DOHH2 (cell line): Measurements from ENCODE around the gene CACNA2D1.

Experiments used
- H3F3A ChIP-seq: fragments of 200-600 bp; sonication (generic), shearing (Covaris generic); 2 replicates; pipeline ENCODE4 v1.6.0; 2016; ENCODE audit warnings: antibody characterized with exemption, mild to moderate bottlenecking; ENCODE audit not compliant: control insufficient read depth, insufficient read depth
- H3K27ac ChIP-seq: fragments of 200-600 bp; sonication (generic); 2 replicates; pipeline ENCODE4 v1.5.1; 2014; ENCODE audit warnings: low read depth, mild to moderate bottlenecking, low read length, moderate library complexity
- H3K27me3 ChIP-seq: fragments of 200-600 bp; sonication (generic); 2 replicates; pipeline ENCODE4 v1.6.1; 2014; ENCODE audit warnings: mild to moderate bottlenecking, low read length, mixed read lengths; ENCODE audit not compliant: control insufficient read depth
- H3K36me3 ChIP-seq: fragments of 200-600 bp; sonication (generic); 2 replicates; pipeline ENCODE4 v1.6.1; 2014; ENCODE audit warnings: mild to moderate bottlenecking, low read length, moderate library complexity, mixed read lengths; ENCODE audit not compliant: control insufficient read depth
- H3K4me1 ChIP-seq: fragments of 200-600 bp; sonication (generic); 2 replicates; pipeline ENCODE4 v1.6.1; 2014; ENCODE audit warnings: mild to moderate bottlenecking, low read length, mixed read lengths; ENCODE audit not compliant: control insufficient read depth
- H3K4me2 ChIP-seq: fragments of 200-600 bp; sonication (generic); 2 replicates; pipeline ENCODE4 v1.6.0; 2014; ENCODE audit warnings: mild to moderate bottlenecking, low read length, moderate library complexity
- H3K4me3 ChIP-seq: fragments of 200-600 bp; sonication (generic); 2 replicates; pipeline ENCODE4 v1.5.1; 2014; ENCODE audit warnings: mild to moderate bottlenecking, low read length, mixed read lengths
- H3K79me2 ChIP-seq: fragments of 200-600 bp; sonication (generic); 2 replicates; pipeline ENCODE4 v1.6.1; 2014; ENCODE audit warnings: mild to moderate bottlenecking, low read length, mixed read lengths; ENCODE audit not compliant: control insufficient read depth
- H3K9me2 ChIP-seq: fragments of 200-600 bp; sonication (generic); replicated peaks from 2 replicates; pipeline ENCODE4 v1.6.1; 2014; ENCODE audit warnings: mild to moderate bottlenecking, low read length, mixed read lengths; ENCODE audit not compliant: control insufficient read depth
- H3K9me3 ChIP-seq: fragments of 200-600 bp; sonication (generic); 2 replicates; pipeline ENCODE4 v1.6.1; 2014; ENCODE audit warnings: antibody characterized with exemption, low read length, mixed read lengths; ENCODE audit not compliant: control insufficient read depth, insufficient read depth
- H4K20me1 ChIP-seq: fragments of 200-600 bp; sonication (generic); 2 replicates; pipeline ENCODE4 v1.6.0; 2014; ENCODE audit warnings: low read depth, mild to moderate bottlenecking, antibody characterized with exemption, low read length, moderate library complexity; ENCODE audit not compliant: control insufficient read depth, insufficient read depth
- EZH2phosphoT487 ChIP-seq: fragments of 200-600 bp; sonication (generic); IDR thresholded peaks from 2 replicates; pipeline ENCODE4 v1.6.1; 2017; ENCODE audit warnings: borderline replicate concordance, mild to moderate bottlenecking, antibody characterized with exemption, low read length, moderate library complexity, mixed read lengths
- TF ChIP-seq, protein P1 (sequence below): fragments of 200-600 bp; sonication (generic); IDR thresholded peaks from one replicate; pipeline ENCODE4 v1.5.1; 2014; ENCODE audit warnings: antibody characterized with exemption, mild to moderate bottlenecking, low read depth, low read length; ENCODE audit not compliant: poor library complexity, severe bottlenecking

The CACNA2D1 gene

DNA sequence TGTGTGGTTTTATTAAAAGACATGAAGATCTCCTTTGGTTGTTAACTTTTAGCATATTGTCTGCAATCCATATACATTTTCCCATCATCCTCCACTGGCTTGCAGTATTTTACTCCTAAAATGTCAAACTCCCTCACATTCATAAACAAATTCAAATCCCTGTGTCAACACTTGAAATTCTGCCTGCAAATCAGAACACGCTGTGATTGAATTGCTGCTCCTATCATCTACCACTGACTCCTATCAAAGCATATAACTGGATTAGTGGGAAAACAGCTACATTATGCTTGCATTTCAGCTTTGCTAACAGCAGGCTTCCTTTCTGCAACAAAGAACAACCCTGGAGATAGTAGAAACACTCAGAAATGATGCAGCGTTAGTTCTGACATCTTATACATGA, 392.0 kb downstream of the CACNA2D1 start:
- no peak overlapping the region for H3K4me3 ChIP-seq
- no peaks in the 10 kb centered on the region for H3K9me3 ChIP-seq
- H3F3A ChIP-seq: no peaks in the 10 kb centered on the region
- H3K79me2 ChIP-seq: no peaks in the 10 kb centered on the region
- H3K4me1 ChIP-seq: no peaks in the 10 kb centered on the region
- H4K20me1 ChIP-seq: no peaks in the 10 kb centered on the region
- H3K36me3 ChIP-seq: no peaks in the 10 kb centered on the region
- H3K27ac ChIP-seq: no peak overlapping the region
- H3K9me2 ChIP-seq: no peaks in the 10 kb centered on the region
- H3K4me2 ChIP-seq: no peak overlapping the region
- peaks cover 6% of the 10 kb centered on the region for H3K27me3 ChIP-seq
- TF ChIP-seq, protein P1, sequence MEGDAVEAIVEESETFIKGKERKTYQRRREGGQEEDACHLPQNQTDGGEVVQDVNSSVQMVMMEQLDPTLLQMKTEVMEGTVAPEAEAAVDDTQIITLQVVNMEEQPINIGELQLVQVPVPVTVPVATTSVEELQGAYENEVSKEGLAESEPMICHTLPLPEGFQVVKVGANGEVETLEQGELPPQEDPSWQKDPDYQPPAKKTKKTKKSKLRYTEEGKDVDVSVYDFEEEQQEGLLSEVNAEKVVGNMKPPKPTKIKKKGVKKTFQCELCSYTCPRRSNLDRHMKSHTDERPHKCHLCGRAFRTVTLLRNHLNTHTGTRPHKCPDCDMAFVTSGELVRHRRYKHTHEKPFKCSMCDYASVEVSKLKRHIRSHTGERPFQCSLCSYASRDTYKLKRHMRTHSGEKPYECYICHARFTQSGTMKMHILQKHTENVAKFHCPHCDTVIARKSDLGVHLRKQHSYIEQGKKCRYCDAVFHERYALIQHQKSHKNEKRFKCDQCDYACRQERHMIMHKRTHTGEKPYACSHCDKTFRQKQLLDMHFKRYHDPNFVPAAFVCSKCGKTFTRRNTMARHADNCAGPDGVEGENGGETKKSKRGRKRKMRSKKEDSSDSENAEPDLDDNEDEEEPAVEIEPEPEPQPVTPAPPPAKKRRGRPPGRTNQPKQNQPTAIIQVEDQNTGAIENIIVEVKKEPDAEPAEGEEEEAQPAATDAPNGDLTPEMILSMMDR: no peak
- no peak for TF ChIP-seq EZH2phosphoT487

DNA sequence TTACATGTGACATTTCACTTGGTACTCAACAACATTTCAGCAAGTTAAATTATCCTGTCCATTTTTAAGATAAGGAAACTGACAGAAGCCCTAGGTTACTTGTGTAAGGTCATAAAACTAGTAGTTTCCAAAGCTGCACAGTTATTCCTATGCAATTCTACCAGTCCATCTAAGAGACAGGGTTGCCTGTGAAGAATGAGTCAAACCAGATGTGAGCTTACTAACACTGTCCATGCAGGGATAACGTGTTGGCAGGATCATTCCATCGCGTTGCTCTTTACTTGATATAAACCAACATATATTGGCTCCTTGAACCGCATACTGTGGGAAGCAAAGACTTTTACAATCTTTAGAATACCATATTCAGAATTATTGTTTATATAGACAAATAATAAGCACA, 392.8 kb downstream of the CACNA2D1 start:
- H3F3A ChIP-seq: no peaks in the 10 kb centered on the region
- H3K36me3 ChIP-seq: no peaks in the 10 kb centered on the region
- H3K27me3 ChIP-seq: peaks cover 6% of the 10 kb centered on the region
- H3K79me2 ChIP-seq: no peaks in the 10 kb centered on the region
- H3K4me1 ChIP-seq: no peaks in the 10 kb centered on the region
- no peak overlapping the region for H3K27ac ChIP-seq
- H3K9me2 ChIP-seq: no peaks in the 10 kb centered on the region
- no peaks in the 10 kb centered on the region for H3K9me3 ChIP-seq
- TF ChIP-seq EZH2phosphoT487: no peak
- TF ChIP-seq, protein P1: no peak
- H3K4me2 ChIP-seq: no peak overlapping the region
- H3K4me3 ChIP-seq: no peak overlapping the region
- no peaks in the 10 kb centered on the region for H4K20me1 ChIP-seq

DNA sequence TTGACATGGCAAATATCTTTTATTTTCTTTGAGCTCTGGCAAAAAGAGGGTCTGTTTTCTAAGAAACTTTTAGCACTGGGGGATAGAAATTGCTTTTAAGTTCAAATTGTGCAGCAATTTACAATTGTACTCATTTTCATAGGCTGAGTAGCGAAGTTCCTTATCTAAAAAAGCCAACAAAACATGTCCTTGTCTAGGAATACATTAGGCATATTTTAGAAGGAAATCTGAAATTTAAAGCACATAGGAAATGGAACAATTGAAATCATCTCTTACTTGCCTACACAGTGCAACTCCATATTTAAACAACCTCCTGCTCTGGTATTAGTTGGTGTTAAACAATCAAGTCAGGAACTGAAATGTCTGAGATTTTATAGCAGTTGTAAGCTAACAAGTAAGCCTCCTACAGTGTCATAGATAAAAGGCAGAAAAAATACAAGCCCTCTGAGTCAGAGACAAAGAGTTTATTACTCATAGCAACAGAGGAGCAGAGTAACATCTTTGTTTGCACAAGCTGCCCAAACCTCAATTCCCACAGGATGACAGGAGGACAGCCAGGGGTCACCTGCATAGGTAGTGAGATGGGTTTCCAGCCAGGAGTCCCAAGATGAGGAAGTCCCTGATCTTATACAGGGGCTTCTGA, 393.6 kb downstream of the CACNA2D1 start:
- TF ChIP-seq, protein P1: no peak
- TF ChIP-seq EZH2phosphoT487: no peak
- no peaks in the 10 kb centered on the region for H3K36me3 ChIP-seq
- no peaks in the 10 kb centered on the region for H3K9me3 ChIP-seq
- H3K9me2 ChIP-seq: no peaks in the 10 kb centered on the region
- H3K27ac ChIP-seq: no peak overlapping the region
- H3K27me3 ChIP-seq: peaks cover 6% of the 10 kb centered on the region
- no peaks in the 10 kb centered on the region for H3F3A ChIP-seq
- H4K20me1 ChIP-seq: no peaks in the 10 kb centered on the region
- no peaks in the 10 kb centered on the region for H3K4me1 ChIP-seq
- no peak overlapping the region for H3K4me2 ChIP-seq
- no peak overlapping the region for H3K4me3 ChIP-seq
- no peaks in the 10 kb centered on the region for H3K79me2 ChIP-seq
